T-helper 1 cell treated with Interleukin-12 subunit alpha and Interleukin-12 subunit beta and Interleukin-4 antibody, amounts not matched to agents 30 μg/mL and 1 μg/mL, for 36 hours (primary cell): ENCODE data around the gene ASNS.
"Not testable (repeated sequence)": the region's sequence is repeated elsewhere in the genome, so short reads cannot be mapped to it uniquely, and the experiment has no call there.

Experiments used
- H3K27ac Mint-ChIP-seq: one replicate; pipeline ENCODE4 v1.8.0; 2021; ENCODE audit warnings: mild to moderate bottlenecking, mixed read lengths
- H3K27me3 Mint-ChIP-seq: one replicate; pipeline ENCODE4 v1.8.0; 2021; ENCODE audit warnings: low read depth, mixed read lengths
- H3K36me3 Mint-ChIP-seq: one replicate; pipeline ENCODE4 v1.8.0; 2021; ENCODE audit warnings: low read depth, mixed read lengths
- H3K4me1 Mint-ChIP-seq: one replicate; pipeline ENCODE4 v1.8.0; 2021; ENCODE audit warnings: low read depth, mixed read lengths
- H3K4me3 Mint-ChIP-seq: one replicate; pipeline ENCODE4 v1.8.0; 2021; ENCODE audit warnings: mild to moderate bottlenecking, moderate library complexity, mixed read lengths
- H3K9me3 Mint-ChIP-seq: one replicate; pipeline ENCODE4 v1.8.0; 2021; ENCODE audit warnings: mixed read lengths

The ASNS gene, protein sequence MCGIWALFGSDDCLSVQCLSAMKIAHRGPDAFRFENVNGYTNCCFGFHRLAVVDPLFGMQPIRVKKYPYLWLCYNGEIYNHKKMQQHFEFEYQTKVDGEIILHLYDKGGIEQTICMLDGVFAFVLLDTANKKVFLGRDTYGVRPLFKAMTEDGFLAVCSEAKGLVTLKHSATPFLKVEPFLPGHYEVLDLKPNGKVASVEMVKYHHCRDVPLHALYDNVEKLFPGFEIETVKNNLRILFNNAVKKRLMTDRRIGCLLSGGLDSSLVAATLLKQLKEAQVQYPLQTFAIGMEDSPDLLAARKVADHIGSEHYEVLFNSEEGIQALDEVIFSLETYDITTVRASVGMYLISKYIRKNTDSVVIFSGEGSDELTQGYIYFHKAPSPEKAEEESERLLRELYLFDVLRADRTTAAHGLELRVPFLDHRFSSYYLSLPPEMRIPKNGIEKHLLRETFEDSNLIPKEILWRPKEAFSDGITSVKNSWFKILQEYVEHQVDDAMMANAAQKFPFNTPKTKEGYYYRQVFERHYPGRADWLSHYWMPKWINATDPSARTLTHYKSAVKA

DNA sequence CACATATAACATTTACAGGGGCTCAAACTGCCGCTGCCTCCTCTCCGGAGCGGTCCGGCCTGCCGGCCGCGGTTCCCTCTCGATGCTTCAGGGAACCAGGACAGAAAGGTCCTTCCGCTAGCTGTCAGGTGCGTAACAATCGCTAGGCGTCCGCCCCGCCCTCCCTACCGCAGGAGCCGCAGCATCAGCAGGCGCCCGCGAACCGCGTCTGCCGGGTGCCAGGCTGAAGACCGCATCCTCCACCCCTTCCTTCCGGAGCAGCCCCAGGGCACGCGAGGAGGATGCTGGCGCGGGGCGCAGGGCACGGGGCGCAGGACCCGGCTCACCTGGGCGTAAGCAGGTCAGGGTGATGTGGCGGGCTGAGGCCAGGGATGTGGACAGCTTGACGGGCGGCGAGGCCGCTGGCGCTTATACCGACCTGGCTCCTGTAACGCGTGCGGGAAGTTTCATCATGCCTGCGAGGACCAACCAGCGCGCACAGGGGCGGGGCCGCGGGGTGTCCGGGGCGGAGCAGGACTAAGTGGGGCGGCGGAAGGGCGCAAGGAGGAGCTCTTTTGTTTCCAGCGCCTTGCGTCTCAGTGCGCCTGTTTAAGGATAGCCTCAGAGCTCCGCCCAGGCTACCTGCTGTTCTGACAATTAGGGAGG lies at the start of gene ASNS:
Gene ASNS (minus strand): TSS at position 384 of the 645 bp plus-strand sequence. CDS start 3,252 bp downstream, outside the sequence.
- Mint-ChIP-seq H3K27ac (peak within 1 kb of the TSS; percentile 85), H3K9me3 (no peaks in the 10 kb centered on the region), H3K4me1 (peaks cover 21% of the 10 kb centered on the region), H3K27me3 (peaks cover 3% of the 10 kb centered on the region), H3K36me3 (peaks cover 10% of the 10 kb centered on the region), H3K4me3 (peak within 1 kb of the TSS; percentile 88)

DNA sequence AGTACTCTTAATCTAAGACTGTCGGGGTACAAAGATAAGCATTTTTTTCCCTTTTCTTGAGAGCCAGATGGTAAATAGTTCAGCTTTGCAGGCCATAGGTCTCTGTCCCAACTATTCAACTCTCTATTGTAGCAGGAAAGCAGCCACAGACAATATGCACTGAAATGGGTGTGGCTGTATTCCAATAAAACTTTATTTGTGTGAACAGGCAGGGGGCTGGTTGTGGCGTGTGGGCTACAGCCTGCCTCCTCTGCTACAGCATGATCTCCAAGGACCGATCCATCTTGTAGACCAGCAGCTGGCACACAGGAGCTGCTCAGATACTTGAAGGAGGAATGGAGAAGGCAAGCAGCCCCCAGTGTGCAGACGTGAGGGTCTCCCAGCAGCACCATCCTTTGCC lies 49.0 kb upstream of the ASNS start:
- H3K27me3 Mint-ChIP-seq, H3K27ac Mint-ChIP-seq, H3K36me3 Mint-ChIP-seq, H3K4me1 Mint-ChIP-seq, H3K4me3 Mint-ChIP-seq, H3K9me3 Mint-ChIP-seq: not testable (repeated sequence)

DNA sequence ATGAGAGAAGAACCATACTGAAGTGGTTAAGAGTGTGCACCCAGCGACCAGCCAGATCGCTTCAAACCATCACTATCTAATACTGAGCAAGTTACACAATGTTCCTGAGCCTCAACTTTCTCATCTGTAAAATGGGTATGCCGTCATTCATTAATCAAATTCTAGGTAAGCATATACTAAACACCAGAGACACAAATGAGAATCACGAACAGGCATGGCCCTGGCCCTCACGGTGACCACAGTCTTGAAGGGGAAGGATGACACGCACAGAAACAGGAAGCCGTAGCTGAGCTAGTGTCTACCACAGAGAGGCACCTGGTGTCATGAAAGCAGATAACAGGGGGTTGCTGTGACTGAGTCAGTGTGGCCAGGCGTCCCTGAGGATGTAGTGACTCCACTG lies 43.1 kb upstream of the ASNS start:
- not testable (repeated sequence) for H3K27ac Mint-ChIP-seq, H3K9me3 Mint-ChIP-seq, H3K27me3 Mint-ChIP-seq

DNA sequence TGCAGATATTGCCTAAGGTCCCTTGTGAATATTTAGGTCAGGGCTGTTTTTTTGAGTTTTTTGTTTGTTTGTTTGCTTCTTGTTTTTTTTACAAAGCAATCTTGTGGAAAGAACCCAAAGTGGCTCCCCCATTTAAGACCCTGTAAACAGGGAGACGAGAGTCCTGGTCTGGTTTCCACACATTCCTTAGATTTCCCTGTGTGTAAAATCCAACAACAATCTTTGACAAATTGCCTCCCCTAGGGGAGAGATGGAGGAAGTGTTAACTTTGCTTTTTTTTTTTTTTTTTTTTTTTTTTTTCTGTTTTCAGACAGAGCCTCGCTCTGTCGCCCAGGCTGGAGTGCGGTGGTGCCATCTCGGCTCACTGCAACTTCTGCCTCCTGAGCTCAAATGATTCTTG lies 40.1 kb upstream of the ASNS start:
- not testable (repeated sequence) for H3K27me3 Mint-ChIP-seq

More for the DNA sequence above, 43.1 kb upstream of the ASNS start:
- H3K4me1 Mint-ChIP-seq, H3K36me3 Mint-ChIP-seq, H3K4me3 Mint-ChIP-seq: not testable (repeated sequence)

DNA sequence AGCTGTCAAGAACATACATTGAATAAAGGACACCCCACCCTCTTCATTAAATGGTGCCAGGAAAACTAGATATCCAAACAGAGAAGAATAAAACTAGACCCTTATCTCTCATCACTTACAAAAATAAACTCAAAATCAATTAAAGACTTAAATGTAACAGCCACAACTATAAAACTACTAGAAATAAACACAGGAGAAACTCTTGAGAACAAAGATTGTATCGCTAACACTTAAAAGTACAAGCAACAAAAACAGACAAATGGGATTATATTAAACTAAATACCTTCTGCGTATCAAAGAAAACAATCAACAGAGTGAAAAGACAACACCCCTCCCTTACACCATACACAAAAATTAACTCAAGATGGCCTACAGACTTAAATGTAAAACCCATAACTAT lies 24.7 kb upstream of the ASNS start:
- H3K9me3 Mint-ChIP-seq = peaks cover 13% of the 10 kb centered on the region
- H3K36me3 Mint-ChIP-seq = not testable (repeated sequence)

More for the DNA sequence above, 40.1 kb upstream of the ASNS start:
- not testable (repeated sequence) for H3K36me3 Mint-ChIP-seq, H3K4me1 Mint-ChIP-seq, H3K27ac Mint-ChIP-seq, H3K9me3 Mint-ChIP-seq, H3K4me3 Mint-ChIP-seq

DNA sequence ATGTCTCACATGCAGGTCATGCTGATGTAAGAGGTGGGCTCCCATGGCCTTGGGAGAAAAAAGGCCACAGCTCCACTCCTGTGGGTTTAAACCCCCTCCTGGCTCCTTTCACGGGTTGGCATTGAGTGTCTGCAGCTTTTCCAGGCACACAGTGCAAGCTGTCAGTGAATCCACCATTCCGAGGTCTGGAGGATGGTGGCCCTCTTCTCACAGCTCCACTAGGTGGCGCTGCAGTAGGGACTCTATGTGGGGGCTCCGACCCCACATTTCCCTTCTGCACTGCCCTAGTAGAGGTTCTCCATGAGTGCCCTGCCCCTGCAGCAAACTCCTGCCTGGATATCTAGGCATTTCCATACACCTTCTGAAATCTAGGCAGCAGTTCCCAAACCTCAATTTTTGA lies 19.5 kb upstream of the ASNS start:
- H3K36me3 Mint-ChIP-seq, H3K27me3 Mint-ChIP-seq, H3K27ac Mint-ChIP-seq, H3K4me3 Mint-ChIP-seq, H3K4me1 Mint-ChIP-seq: not testable (repeated sequence)
- H3K9me3 Mint-ChIP-seq = peaks cover 21% of the 10 kb centered on the region

More for the DNA sequence above, 24.7 kb upstream of the ASNS start:
- H3K27ac Mint-ChIP-seq, H3K4me3 Mint-ChIP-seq, H3K27me3 Mint-ChIP-seq, H3K4me1 Mint-ChIP-seq: not testable (repeated sequence)

DNA sequence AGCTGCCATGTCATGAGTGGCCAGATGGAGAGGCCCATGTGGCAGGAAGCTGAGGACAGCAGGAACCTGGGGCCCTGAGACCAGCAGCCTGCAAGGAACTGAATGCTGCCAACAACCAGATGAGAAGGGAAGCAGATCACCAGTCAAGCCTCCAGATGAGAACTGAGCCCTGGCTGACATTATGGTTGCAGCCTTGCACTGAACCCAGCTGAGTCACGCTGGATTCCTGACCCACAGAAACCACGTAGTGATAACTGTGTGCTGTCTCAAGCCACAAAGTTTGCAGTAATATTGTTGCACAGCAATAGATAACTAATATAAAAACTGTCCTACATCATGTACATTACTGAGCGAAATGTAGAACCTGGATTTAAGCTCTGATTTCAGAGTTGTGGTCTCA lies 7.3 kb upstream of the ASNS start:
- H3K27ac Mint-ChIP-seq, H3K4me3 Mint-ChIP-seq, H3K9me3 Mint-ChIP-seq, H3K4me1 Mint-ChIP-seq, H3K27me3 Mint-ChIP-seq, H3K36me3 Mint-ChIP-seq: not testable (repeated sequence)

DNA sequence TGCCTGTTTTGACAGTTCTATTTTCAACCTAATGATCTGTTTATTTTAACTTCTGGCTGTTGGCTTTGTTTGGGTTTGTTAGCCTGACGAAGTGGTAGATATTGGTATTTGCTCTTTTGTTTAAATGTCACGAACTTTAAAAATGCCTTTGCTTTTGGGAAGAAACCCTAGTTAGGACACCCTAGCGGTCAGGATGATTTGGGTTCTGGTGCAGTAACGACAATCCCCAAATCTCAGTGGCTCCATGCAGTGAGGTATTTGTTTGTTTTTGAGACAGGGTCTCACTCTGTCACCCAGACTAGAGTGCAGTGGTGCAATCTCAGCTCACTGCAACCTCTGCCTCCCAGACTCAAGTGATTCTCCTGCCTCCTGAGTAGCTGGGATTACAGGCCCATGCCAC lies 2.7 kb upstream of the ASNS start:
- H3K9me3 Mint-ChIP-seq, H3K27ac Mint-ChIP-seq: not testable (repeated sequence)

DNA sequence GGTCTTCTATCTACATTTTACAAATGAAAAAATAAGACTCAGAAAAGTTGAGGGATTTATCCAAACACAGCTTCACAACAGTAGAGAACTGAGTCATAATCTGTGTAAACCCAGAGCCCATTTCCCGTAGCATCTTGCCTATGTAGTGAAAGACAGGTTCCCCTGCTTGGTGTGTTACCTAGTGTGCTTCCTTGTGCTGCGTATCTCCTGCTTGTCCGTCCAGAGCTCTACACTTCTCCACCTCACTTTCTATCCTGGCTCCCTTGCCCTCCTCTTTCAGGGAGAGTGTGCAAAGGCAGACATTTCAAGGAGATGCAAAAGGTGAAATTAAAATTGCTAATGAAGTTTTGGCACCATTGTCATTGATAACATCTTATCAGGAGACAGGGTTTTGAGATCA lies 1.4 kb upstream of the ASNS start:
- Mint-ChIP-seq H3K4me1 (peaks cover 18% of the 10 kb centered on the region), H3K27ac (no peak overlapping the region), H3K36me3 (peaks cover 6% of the 10 kb centered on the region), H3K27me3 (peaks cover 3% of the 10 kb centered on the region), H3K4me3 (no peak overlapping the region), H3K9me3 (no peaks in the 10 kb centered on the region)

More for the DNA sequence above, 2.7 kb upstream of the ASNS start:
- not testable (repeated sequence) for H3K27me3 Mint-ChIP-seq, H3K36me3 Mint-ChIP-seq, H3K4me3 Mint-ChIP-seq
- peaks cover 13% of the 10 kb centered on the region for H3K4me1 Mint-ChIP-seq

DNA sequence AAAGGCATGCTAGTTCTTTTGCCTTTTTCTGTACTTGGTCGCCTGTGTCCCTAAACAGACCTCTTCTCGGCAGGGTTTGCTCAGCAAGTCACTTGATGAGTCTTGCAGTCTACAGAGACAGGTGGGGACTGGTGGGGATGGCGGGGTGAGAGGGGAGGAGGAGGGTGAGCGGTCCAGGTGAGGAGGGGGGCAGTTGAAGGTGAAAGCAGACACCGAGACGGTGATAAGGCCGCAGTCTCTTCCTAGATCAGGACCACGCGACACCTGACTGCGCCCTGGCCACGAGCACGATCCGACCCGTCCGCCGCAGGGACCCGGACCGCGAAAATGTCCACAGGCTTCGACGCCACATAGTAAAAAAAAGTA lies 566 bp downstream of the ASNS start:
- Mint-ChIP-seq H3K4me3 (peak overlapping the region; percentile 88), H3K27ac (peak overlapping the region; percentile 85), H3K27me3 (peaks cover 3% of the 10 kb centered on the region), H3K36me3 (peaks cover 10% of the 10 kb centered on the region), H3K4me1 (peaks cover 21% of the 10 kb centered on the region), H3K9me3 (no peaks in the 10 kb centered on the region)

DNA sequence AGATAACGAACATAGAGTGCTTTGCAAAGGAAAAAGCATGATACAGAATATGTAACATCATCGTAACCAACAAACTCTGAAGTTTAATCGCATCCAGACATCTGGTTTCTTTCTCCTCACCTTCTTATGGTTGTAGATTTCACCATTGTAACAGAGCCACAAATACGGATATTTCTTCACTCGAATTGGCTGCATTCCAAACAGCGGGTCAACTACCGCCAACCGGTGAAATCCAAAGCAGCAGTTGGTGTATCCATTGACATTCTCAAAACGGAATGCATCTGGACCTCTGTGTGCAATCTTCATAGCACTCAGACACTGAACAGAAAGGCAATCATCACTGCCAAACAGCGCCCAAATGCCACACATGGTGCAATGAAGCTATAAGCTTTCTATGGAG lies 3.4 kb downstream of the ASNS start:
- no peak overlapping the region for H3K4me3 Mint-ChIP-seq
- H3K9me3 Mint-ChIP-seq = no peaks in the 10 kb centered on the region
- H3K4me1 Mint-ChIP-seq = peaks cover 27% of the 10 kb centered on the region
- H3K27me3 Mint-ChIP-seq = peaks cover 3% of the 10 kb centered on the region
- H3K27ac Mint-ChIP-seq = no peak overlapping the region
- peaks cover 18% of the 10 kb centered on the region for H3K36me3 Mint-ChIP-seq

DNA sequence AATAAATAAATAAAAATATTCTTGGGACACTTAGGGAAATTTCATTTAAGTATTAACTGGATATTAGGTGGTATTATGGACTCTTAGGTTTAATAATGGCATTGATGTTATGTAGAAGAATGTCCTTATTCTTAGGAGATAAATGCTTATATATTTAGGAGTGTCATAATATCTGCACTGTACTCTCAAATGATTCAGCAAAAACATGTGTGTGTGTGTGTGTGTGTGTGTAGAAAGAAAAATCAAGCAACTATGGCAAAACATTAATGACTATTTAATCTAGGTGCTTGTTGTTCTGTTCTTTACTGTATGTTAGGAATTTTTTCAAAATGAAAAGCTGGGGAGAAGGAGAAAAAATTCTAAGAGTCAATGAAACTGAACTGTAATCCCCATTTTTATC lies 3.9 kb downstream of the ASNS start:
- Mint-ChIP-seq H3K4me1 (peaks cover 24% of the 10 kb centered on the region), H3K27ac (no peak overlapping the region), H3K4me3 (no peak overlapping the region), H3K27me3 (peaks cover 3% of the 10 kb centered on the region), H3K9me3 (no peaks in the 10 kb centered on the region), H3K36me3 (peaks cover 18% of the 10 kb centered on the region)

DNA sequence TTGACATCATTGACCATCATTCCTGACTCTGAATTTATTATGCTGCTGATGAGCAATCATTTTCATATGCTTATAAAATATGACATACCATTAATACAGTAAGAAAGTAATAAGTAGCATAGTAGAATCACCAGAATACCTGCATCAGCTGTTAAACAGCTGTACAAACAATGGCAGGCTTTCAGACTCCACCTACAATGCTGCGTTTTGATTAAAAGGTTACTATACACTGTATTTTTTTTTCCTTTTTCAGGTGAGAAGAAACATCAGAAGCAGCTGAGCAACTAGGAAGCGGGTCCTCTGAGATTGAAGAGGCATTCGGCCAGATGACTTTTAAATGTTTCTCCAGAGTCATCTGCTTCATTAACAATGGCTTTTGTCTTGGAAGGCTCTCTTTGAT lies 7.1 kb downstream of the ASNS start:
- Mint-ChIP-seq H3K9me3 (no peaks in the 10 kb centered on the region), H3K36me3 (peaks cover 20% of the 10 kb centered on the region), H3K4me1 (peaks cover 14% of the 10 kb centered on the region), H3K27ac (no peak overlapping the region), H3K4me3 (no peak overlapping the region), H3K27me3 (no peaks in the 10 kb centered on the region)

DNA sequence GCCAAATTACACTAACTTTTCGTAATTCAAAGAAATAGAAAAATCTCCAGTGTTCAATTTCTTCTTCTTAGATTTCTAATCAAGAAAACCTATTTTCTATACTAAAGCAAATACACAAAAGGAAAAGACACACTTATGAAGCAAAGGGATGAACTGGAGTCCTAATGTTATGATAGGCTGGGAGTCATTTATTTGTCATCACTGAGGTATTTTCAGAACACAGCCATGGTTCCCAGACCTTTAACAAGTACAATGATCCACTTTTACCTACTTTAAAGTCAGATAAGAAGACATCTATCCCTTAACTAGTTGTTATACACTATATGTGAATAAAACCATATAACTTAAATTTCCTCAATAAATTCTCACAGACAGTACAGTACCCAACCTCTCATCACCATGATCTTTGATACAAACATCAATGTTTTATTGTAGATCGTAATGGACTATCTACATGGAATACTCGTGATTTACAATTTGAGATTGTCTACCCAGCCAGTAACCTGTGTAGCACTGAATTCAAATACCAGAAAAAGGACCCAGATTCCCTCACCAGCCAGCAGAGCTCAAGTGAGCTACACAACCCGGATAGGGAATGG lies 12.5 kb downstream of the ASNS start:
- no peaks in the 10 kb centered on the region for H3K27me3 Mint-ChIP-seq
- no peak overlapping the region for H3K4me3 Mint-ChIP-seq
- no peaks in the 10 kb centered on the region for H3K9me3 Mint-ChIP-seq
- H3K27ac Mint-ChIP-seq = no peak overlapping the region
- peaks cover 4% of the 10 kb centered on the region for H3K4me1 Mint-ChIP-seq
- peaks cover 18% of the 10 kb centered on the region for H3K36me3 Mint-ChIP-seq

DNA sequence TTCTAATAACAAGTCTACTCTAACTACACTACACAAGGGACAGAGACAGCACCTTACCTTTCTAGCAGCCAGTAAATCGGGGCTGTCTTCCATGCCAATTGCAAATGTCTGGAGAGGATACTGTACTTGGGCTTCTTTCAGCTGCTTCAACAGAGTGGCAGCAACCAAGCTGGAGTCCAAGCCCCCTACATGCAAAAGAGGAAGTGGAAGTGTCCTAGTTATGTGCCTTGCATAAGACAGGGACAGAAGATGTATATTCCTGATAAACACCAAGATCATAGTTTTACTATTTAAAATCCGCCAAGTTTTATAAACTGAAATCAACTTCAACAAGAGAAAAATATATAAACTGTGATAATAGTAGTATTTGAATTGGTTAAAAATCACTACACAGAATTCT lies 14.0 kb downstream of the ASNS start:
- no peak overlapping the region for H3K4me3 Mint-ChIP-seq
- no peaks in the 10 kb centered on the region for H3K4me1 Mint-ChIP-seq
- H3K27ac Mint-ChIP-seq = no peak overlapping the region
- H3K36me3 Mint-ChIP-seq = peaks cover 23% of the 10 kb centered on the region
- H3K27me3 Mint-ChIP-seq = no peaks in the 10 kb centered on the region
- no peaks in the 10 kb centered on the region for H3K9me3 Mint-ChIP-seq
